Activated CD4-positive, alpha-beta T cell treated with anti-CD3 and anti-CD28 coated beads, Interleukin-2, amount 50 U/mL, for 48 hours (primary cell): ENCODE measurements around the gene CTNNA3.

ENCODE experiments used
- DNase-seq, 2 experiments: peaks; one replicate each; pipeline ENCODE4 v3.0.0-alpha.2; 2020

Gene CTNNA3

GRCh38 chr10:66591865-66592264 is 1104.1 kb downstream of the CTNNA3 start:
- DNase-seq, result no peak

GRCh38 chr10:66587680-66588050 is 1108.3 kb downstream of the CTNNA3 start:
- DNase-seq, result no peak

- DNase-seq, result no peak
Measured at GRCh38 chr10:66586897-66587679, 1108.9 kb downstream of the CTNNA3 start.

GRCh38 chr10:66586073-66586472 is 1109.9 kb downstream of the CTNNA3 start:
- DNase-seq, result no peak

- DNase-seq, result no peak
Measured at GRCh38 chr10:66575251-66575855, 1120.6 kb downstream of the CTNNA3 start.

- DNase-seq, result no peak
Measured at GRCh38 chr10:66572700-66573099, 1123.3 kb downstream of the CTNNA3 start.

GRCh38 chr10:66565999-66566398 is 1130.0 kb downstream of the CTNNA3 start:
- no peak for DNase-seq

GRCh38 chr10:66564287-66564686 is 1131.7 kb downstream of the CTNNA3 start:
- no peak for DNase-seq

GRCh38 chr10:66555061-66555460 is 1140.9 kb downstream of the CTNNA3 start:
- no peak for DNase-seq

- DNase-seq, result no peak
Measured at GRCh38 chr10:66552331-66552730, 1143.7 kb downstream of the CTNNA3 start.

GRCh38 chr10:66550351-66550750 is 1145.6 kb downstream of the CTNNA3 start:
- no peak for DNase-seq

- no peak for DNase-seq
Measured at GRCh38 chr10:66538908-66539307, 1157.1 kb downstream of the CTNNA3 start.

GRCh38 chr10:66538371-66538770 is 1157.6 kb downstream of the CTNNA3 start:
- no peak for DNase-seq

GRCh38 chr10:66537186-66537585 is 1158.8 kb downstream of the CTNNA3 start:
- DNase-seq, result no peak

- no peak for DNase-seq
Measured at GRCh38 chr10:66535439-66535838, 1160.6 kb downstream of the CTNNA3 start.

- no peak for DNase-seq
Measured at GRCh38 chr10:66534866-66535265, 1161.1 kb downstream of the CTNNA3 start.

GRCh38 chr10:66521506-66521905 is 1174.5 kb downstream of the CTNNA3 start:
- no peak for DNase-seq

GRCh38 chr10:66519616-66520015 is 1176.4 kb downstream of the CTNNA3 start:
- DNase-seq, result no peak

- DNase-seq, result no peak
Measured at GRCh38 chr10:66514666-66515065, 1181.3 kb downstream of the CTNNA3 start.

- DNase-seq, result no peak
Measured at GRCh38 chr10:66513504-66513903, 1182.5 kb downstream of the CTNNA3 start.

- no peak for DNase-seq
Measured at GRCh38 chr10:66505003-66505657, 1190.9 kb downstream of the CTNNA3 start.

- DNase-seq, result no peak
Measured at GRCh38 chr10:66501356-66501755, 1194.6 kb downstream of the CTNNA3 start.

GRCh38 chr10:66483966-66484365 is 1212.0 kb downstream of the CTNNA3 start:
- no peak for DNase-seq

GRCh38 chr10:66472156-66472555 is 1223.8 kb downstream of the CTNNA3 start:
- DNase-seq, result no peak
